Measurements from ENCODE around the gene CD34. TPM values are rescaled to one million over a fixed set of nuclear protein-coding genes. Genes with fewer than 3 reads are reported as not detected.

Gene CD34
- total RNA-seq, 1 experiment from 2014 or later, result not detected

DNA sequence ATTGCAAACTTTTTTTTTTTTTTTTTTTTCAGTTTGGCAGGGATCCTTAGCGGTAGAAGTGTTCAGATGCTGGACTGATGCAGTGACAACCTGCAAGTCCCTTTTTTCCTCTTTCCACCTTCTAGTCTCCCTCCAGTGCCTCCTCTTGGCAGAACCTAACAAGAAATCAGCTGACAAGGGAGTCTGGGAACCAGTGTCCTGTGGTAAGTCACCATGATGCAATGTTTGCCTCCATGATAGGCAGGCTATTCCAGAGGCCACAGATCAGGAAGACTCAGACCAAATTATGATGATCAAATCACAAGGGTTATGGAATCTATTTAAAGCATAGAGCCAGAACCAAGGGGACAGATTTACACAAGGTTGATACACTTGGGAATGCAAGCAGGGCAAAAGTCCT is 3.0 kb upstream of the CD34 start:
- no peak for TF ChIP-seq EZH2 (IDR thresholded peaks at IDR 0.05; ENCODE audit: low read depth)
- TF ChIP-seq, protein P1, sequence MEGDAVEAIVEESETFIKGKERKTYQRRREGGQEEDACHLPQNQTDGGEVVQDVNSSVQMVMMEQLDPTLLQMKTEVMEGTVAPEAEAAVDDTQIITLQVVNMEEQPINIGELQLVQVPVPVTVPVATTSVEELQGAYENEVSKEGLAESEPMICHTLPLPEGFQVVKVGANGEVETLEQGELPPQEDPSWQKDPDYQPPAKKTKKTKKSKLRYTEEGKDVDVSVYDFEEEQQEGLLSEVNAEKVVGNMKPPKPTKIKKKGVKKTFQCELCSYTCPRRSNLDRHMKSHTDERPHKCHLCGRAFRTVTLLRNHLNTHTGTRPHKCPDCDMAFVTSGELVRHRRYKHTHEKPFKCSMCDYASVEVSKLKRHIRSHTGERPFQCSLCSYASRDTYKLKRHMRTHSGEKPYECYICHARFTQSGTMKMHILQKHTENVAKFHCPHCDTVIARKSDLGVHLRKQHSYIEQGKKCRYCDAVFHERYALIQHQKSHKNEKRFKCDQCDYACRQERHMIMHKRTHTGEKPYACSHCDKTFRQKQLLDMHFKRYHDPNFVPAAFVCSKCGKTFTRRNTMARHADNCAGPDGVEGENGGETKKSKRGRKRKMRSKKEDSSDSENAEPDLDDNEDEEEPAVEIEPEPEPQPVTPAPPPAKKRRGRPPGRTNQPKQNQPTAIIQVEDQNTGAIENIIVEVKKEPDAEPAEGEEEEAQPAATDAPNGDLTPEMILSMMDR (conservative IDR thresholded peaks at IDR 0.05), result no peak
- no peaks in the 10 kb centered on the region for H3F3A ChIP-seq (ENCODE audit: insufficient read depth, low read depth)
- POLR2A ChIA-PET (ENCODE audit: unreplicated experiment), result interaction anchor here (0.7 kb wide), 1 partner anchor 17 kb away, joined by 5 read pairs; no protein-coding TSS in a partner anchor

DNA sequence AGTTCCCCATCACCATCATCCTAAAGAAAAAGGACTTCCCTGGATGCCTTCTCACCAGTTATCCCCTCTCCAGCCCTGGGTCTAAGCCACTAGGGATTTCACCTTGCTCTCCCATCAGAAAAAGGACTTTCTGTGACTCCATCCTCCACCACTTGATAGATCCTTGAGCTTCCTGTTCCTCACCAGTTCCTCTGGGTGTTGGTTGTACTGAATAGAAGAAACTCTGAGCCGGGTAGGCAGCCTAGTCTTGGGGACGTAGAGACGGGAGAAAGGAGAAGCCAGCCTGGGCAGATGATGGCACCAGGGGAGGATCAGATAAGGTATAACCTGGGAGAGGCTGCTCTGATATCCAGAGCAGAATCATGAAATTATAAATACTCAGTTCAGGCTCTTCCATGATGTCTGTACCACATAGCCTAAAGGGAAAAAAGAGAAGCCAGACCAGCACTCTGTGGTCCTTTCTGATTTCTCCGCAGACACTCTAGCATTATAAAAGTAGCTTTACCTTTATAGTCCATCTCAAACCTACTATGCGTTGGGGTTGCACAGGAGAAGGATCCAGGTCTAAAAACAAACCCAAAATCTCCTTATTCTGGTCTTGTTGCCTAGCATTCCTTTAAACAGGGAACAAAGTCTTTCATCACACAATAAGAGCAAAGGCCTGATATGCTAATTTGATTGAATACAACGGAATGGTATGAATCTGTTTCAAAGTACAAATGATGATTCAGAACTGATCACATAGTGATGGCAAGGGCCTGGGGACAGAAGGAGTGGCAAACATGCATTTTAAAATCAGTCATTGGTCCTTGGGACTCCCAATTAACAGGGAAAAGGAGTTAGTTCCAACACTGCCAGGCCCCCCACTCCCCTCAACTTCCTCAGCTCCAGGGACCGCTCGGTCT is 1.2 kb upstream of the CD34 start:
- H3K27me3 ChIP-seq (ENCODE audit: insufficient read depth, low read depth), result peaks cover 5% of the 10 kb centered on the region
- BruUV-seq (replicated peaks), result no TSS peak
- DNase-seq, result no peak
- H3K9me2 ChIP-seq (ENCODE audit: insufficient read depth), result no peaks in the 10 kb centered on the region
- TF ChIP-seq, protein P1 (conservative IDR thresholded peaks at IDR 0.05), result no peak
- TF ChIP-seq EZH2 (IDR thresholded peaks at IDR 0.05; ENCODE audit: low read depth), result no peak
- ChIA-PET CTCF (no interaction called here), POLR2A (ENCODE audit: unreplicated experiment) (no interaction called here)
- H3K4me3 ChIP-seq, result no peak overlapping the region
- H3K4me2 ChIP-seq, result no peak overlapping the region
- H4K20me1 ChIP-seq (ENCODE audit: insufficient read depth), result no peaks in the 10 kb centered on the region
- intact Hi-C loops (cut with micrococcal nuclease; ENCODE audit: unreplicated experiment), result no loop called here
- H3K79me2 ChIP-seq (ENCODE audit: low read depth), result no peaks in the 10 kb centered on the region
- H3F3A ChIP-seq (ENCODE audit: insufficient read depth, low read depth), result no peaks in the 10 kb centered on the region
- H3K4me1 ChIP-seq (replicated peaks; ENCODE audit: insufficient read depth), result no peaks in the 10 kb centered on the region
- no peak overlapping the region for H2AFZ ChIP-seq
- H3K36me3 ChIP-seq (ENCODE audit: low read depth), result no peaks in the 10 kb centered on the region
- H3K9me3 ChIP-seq (ENCODE audit: insufficient read depth, low read depth), result no peaks in the 10 kb centered on the region
- no peak overlapping the region for H3K27ac ChIP-seq

More for the DNA sequence above, 3.0 kb upstream of the CD34 start:
- Histone ChIP-seq H3K9me3 (ENCODE audit: insufficient read depth, low read depth) (no peaks in the 10 kb centered on the region), H3K4me3 (no peak overlapping the region), H3K4me2 (no peak overlapping the region), H2AFZ (no peak overlapping the region), H3K9me2 (ENCODE audit: insufficient read depth) (no peaks in the 10 kb centered on the region), H3K27ac (no peak overlapping the region), H3K4me1 (replicated peaks; ENCODE audit: insufficient read depth) (no peaks in the 10 kb centered on the region), H3K36me3 (ENCODE audit: low read depth) (no peaks in the 10 kb centered on the region), H4K20me1 (ENCODE audit: insufficient read depth) (no peaks in the 10 kb centered on the region), H3K79me2 (ENCODE audit: low read depth) (no peaks in the 10 kb centered on the region), H3K27me3 (ENCODE audit: insufficient read depth, low read depth) (peaks cover 5% of the 10 kb centered on the region)
- CTCF ChIA-PET, result no interaction called here
- no peak for DNase-seq
- BruUV-seq (replicated peaks), result no TSS peak
- intact Hi-C loops (cut with micrococcal nuclease; ENCODE audit: unreplicated experiment), result no loop called here

DNA sequence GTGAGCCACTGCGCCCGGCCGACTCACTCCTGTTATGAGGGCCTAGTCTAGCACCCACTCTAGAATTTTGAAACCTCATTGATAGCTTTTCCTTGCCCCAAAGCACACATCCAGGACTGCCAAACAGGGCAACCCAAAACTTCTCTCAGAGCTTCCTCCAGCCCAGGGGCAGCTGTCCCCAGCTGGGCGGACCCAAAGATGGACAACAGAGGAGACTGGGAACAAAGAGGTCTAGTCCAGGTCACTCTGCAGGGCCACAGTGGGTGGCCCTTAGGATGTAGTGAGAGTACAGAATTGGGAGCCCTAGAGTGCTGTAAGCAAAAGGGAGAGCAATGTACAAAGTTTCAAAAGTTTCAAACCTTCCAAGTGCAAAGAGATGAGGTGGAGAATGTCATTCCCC is 1.2 kb downstream of the CD34 start:
- H3K36me3 ChIP-seq (ENCODE audit: low read depth), result no peaks in the 10 kb centered on the region
- H3K9me3 ChIP-seq (ENCODE audit: insufficient read depth, low read depth), result no peaks in the 10 kb centered on the region
- H4K20me1 ChIP-seq (ENCODE audit: insufficient read depth), result no peaks in the 10 kb centered on the region
- no peak overlapping the region for H3K27ac ChIP-seq
- POLR2A ChIA-PET (ENCODE audit: unreplicated experiment), result no interaction called here
- intact Hi-C loops (cut with micrococcal nuclease; ENCODE audit: unreplicated experiment), result no loop called here
- H3K4me3 ChIP-seq, result no peak overlapping the region
- H2AFZ ChIP-seq, result no peak overlapping the region
- H3K79me2 ChIP-seq (ENCODE audit: low read depth), result no peaks in the 10 kb centered on the region
- H3K4me2 ChIP-seq, result no peak overlapping the region
- CTCF ChIA-PET, result no interaction called here
- H3F3A ChIP-seq (ENCODE audit: insufficient read depth, low read depth), result no peaks in the 10 kb centered on the region
- TF ChIP-seq, protein P1 (conservative IDR thresholded peaks at IDR 0.05), result no peak
- TF ChIP-seq EZH2 (IDR thresholded peaks at IDR 0.05; ENCODE audit: low read depth), result no peak
- no peaks in the 10 kb centered on the region for H3K4me1 ChIP-seq (replicated peaks; ENCODE audit: insufficient read depth)
- no peak for DNase-seq
- BruUV-seq (replicated peaks), result no TSS peak
- H3K27me3 ChIP-seq (ENCODE audit: insufficient read depth, low read depth), result peaks cover 5% of the 10 kb centered on the region
- H3K9me2 ChIP-seq (ENCODE audit: insufficient read depth), result no peaks in the 10 kb centered on the region

All from PC-9 (cell line).